Pancreas (tissue), 10 donors: ENCODE measurements around the gene ENKD1. TPM values are rescaled to one million over a fixed set of nuclear protein-coding genes. Genes with fewer than 3 reads are reported as not detected.

Experiments
- ATAC-seq, 4 donors: fragments of 200-7000 bp; cut with Tn5 transposase; one replicate each; pipeline versions ENCODE4 v1.8.0 to v1.9.1; 2020; ENCODE audit warnings: mild to moderate bottlenecking in 4 of 4, moderate library complexity in 4 of 4
- DNase-seq, 6 donors: peaks; one replicate each; pipeline ENCODE4 v3.0.0-alpha.2; 2020
- FAIRE-seq: peaks from 2 replicates; lab custom pipeline; 2012; peaks lifted over from hg19 to GRCh38; lab: Jason Lieb, UNC
- H3K27ac ChIP-seq, 4 donors: fragments of 200-600 bp; sonication (generic); 1 replicate in 3 of 4; 2 replicates in 1 of 4; pipeline versions ENCODE4 v1.5.0 to v1.8.0; 2020
- H3K27me3 ChIP-seq, 4 donors: fragments of 200-600 bp; one replicate each; pipeline ENCODE4 v1.8.0; 2021
- H3K36me3 ChIP-seq, 3 donors: fragments of 200-600 bp; sonication (generic) in 1 of 3; one replicate each; pipeline versions ENCODE4 v1.5.0 to v1.8.0; 2020 to 2021
- H3K4me1 ChIP-seq, 3 donors: fragments of 200-600 bp; one replicate each; pipeline ENCODE4 v1.8.0; 2021
- H3K4me3 ChIP-seq, 4 donors: fragments of 200-600 bp; sonication (generic) in 2 of 4; one replicate each; pipeline versions ENCODE4 v1.5.0 to v1.8.0; 2020 to 2021
- H3K9me3 ChIP-seq, 4 donors: fragments of 200-600 bp; one replicate each; pipeline ENCODE4 v1.8.0; 2021
- CTCF ChIP-seq, 4 donors: fragments of 200-600 bp; sonication (generic) in 3 of 4; IDR thresholded peaks; one replicate each; pipeline versions ENCODE4 v1.5.0 to v1.8.0; 2021; ENCODE audit warnings: antibody characterized with exemption in 4 of 4
- WGBS, 2 donors: extraction: QIAGEN DNeasy Blood & Tissue Kit; methylation state at CpG; one replicate each; pipeline ENCODE4 v1.1.7; 2013; 5-methylcytosine and 5-hydroxymethylcytosine counted together
- intact Hi-C, 3 donors: fragments of 100-400 bp; cut with DNase I; formaldehyde crosslinking; loops; one replicate each; pipeline versions ENCODE4 v1.11.1 to v1.14.2; 2022
- polyA plus RNA-seq, 2 donors: library from polyadenylated mRNA; stranded (reverse); fragments of 200-250 nt; gene quantifications; one replicate each; pipeline ENCODE4 v1.2.3, GENCODE V29; 2013
- total RNA-seq, 6 donors: library from RNA; stranded (reverse); fragmentation: NEBNext Ultra II Directional in 4 of 6; extraction: Animal tissue kit (Norgen Biotek cat#: 25700) in 4 of 6; gene quantifications; one replicate each; pipeline versions ENCODE4 v1.2.1 to v1.2.4, GENCODE V29; 2021 to 2023
- donor health status: healthy with polysubstance abuse.
- donor health status: DM: no; HTN: no; CAD: no; lungs with moderate emphysema.
- donor health status: DM: no; HTN: no; CAD: no.
- donor health status: control.
- donor health status: control.
- donor health status: Bipolar disorder and iron deficiency.
- donor health status: DM: yes; HTN: yes; CAD: no.
- donor health status: DM: no; HTN: no; CAD: no.
- donor health status: DM: no; HTN: no; CAD: no.
- donor health status: DM: yes; HTN: yes; CAD: no.

Gene ENKD1
- total and polyA plus RNA-seq, 8 donors = 24.3 to 171 (median 47.5) TPM

GRCh38 chr16:67673712-67674580 is 7.4 kb upstream of the ENKD1 start:
- FAIRE-seq = no peak
- H3K4me1 ChIP-seq = peaks cover 5 to 16% (median 9%) of the 10 kb centered on the region in 3 donors
- H3K27ac ChIP-seq = peak overlapping the region; percentile 25 to 88 (median 60)
- peak; percentile 44 to 79 (median 74) for ATAC-seq
- peak in 5 of 6 donors; percentile 62 to 77 (median 71) for DNase-seq
- WGBS, 2 donors = 54 to 59% methylated on average over 21 of the region's 21 CpGs
- H3K9me3 ChIP-seq = no peaks in the 10 kb centered on the region
- intact Hi-C loops = loop anchor here in 1 of 3 donors (10.0 kb wide), 1 partner anchor 251 kb away; no protein-coding TSS in a partner anchor
- TF ChIP-seq CTCF (IDR thresholded peaks at IDR 0.05) = no peak
- no peaks in the 10 kb centered on the region for H3K36me3 ChIP-seq
- no peak overlapping the region for H3K4me3 ChIP-seq
- H3K27me3 ChIP-seq = no peaks in the 10 kb centered on the region

- Histone ChIP-seq H3K4me3 (no peak overlapping the region), H3K27me3 (no peaks in the 10 kb centered on the region), H3K4me1 (peaks cover 5 to 16% (median 9%) of the 10 kb centered on the region in 3 donors), H3K27ac (peak overlapping the region; percentile 25 to 88 (median 60)), H3K36me3 (no peaks in the 10 kb centered on the region), H3K9me3 (no peaks in the 10 kb centered on the region)
- FAIRE-seq (no peak), ATAC-seq (peak in 3 of 4 donors; percentile 47 to 67 (median 60)), DNase-seq (peak in 5 of 6 donors; percentile 49 to 69 (median 64))
- intact Hi-C loops = loop anchor here in 1 of 3 donors (10.0 kb wide), 1 partner anchor 252 kb away; no protein-coding TSS in a partner anchor
- 48 to 50% methylated on average over 13 of the region's 13 CpGs for WGBS, 2 donors
- peak; percentile 33 to 70 (median 58) for TF ChIP-seq CTCF (IDR thresholded peaks at IDR 0.05)
These were observed 6.5 kb upstream of the ENKD1 start for GRCh38 chr16:67672739-67673662.

DNA sequence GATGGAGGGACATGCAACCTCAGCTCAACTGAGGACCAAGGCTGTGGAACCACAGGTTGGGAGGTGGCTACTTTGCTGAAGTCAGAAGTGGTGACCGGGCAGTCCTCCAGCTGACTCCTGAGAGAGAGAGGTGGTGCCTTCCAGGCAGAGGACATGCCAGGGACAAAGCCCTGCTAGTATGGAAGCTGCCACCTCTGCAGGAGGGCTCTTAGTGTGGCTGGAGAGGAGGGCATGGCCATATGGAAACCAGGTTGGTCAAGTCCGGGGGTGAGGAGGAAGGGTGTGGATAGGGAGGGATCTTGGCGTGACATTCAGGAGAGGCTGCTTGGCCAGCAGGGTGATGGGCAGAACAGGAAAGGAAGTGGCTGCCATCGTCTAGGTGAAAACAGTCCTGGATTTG is 5.8 kb upstream of the ENKD1 start:
- FAIRE-seq (no peak), ATAC-seq (no peak)
- H3K27ac ChIP-seq = peak overlapping the region in 1 of 4 donors; percentile 82

More for the DNA sequence above, 5.8 kb upstream of the ENKD1 start:
- Histone ChIP-seq H3K4me3 (no peak overlapping the region), H3K9me3 (no peaks in the 10 kb centered on the region), H3K36me3 (no peaks in the 10 kb centered on the region), H3K4me1 (peaks cover 9 to 21% (median 13%) of the 10 kb centered on the region in 3 donors), H3K27me3 (no peaks in the 10 kb centered on the region)
- intact Hi-C loops = loop anchor here in 1 of 3 donors (10.0 kb wide), 1 partner anchor 252 kb away; no protein-coding TSS in a partner anchor
- TF ChIP-seq CTCF (IDR thresholded peaks at IDR 0.05) = no peak
- WGBS, 2 donors = 27 to 38% methylated on average over 4 of the region's 4 CpGs
- peak in 2 of 6 donors; percentile 4 to 15 for DNase-seq
